CD14-positive monocyte (primary cell): ENCODE data around the gene SLC24A3. TPM values are rescaled to one million over a fixed set of nuclear protein-coding genes. Genes with fewer than 3 reads are reported as not detected.
"Not testable (repeated sequence)": the region's sequence is repeated elsewhere in the genome, so short reads cannot be mapped to it uniquely, and the experiment has no call there.

Experiments
- DNase-seq, 3 donors: peaks; one replicate each; pipeline ENCODE4 v3.0.0-alpha.2; 2011 to 2022
- H2AFZ ChIP-seq: 2 replicates; pipeline ENCODE4 v1.6.0; 2012; ENCODE audit warnings: mild to moderate bottlenecking, low read depth, low read length, inconsistent platforms; ENCODE audit not compliant: insufficient read depth, poor library complexity, severe bottlenecking
- H3K27ac ChIP-seq, 2 donors: 1 replicate in 1 of 2; 2 replicates in 1 of 2; pipeline ENCODE4 v1.5.1; 2012 to 2013; ENCODE audit warnings: low read length in 2 of 2, control low read depth in 1 of 2, inconsistent platforms in 1 of 2, low read depth in 1 of 2, mild to moderate bottlenecking in 1 of 2
- H3K27me3 ChIP-seq, 2 donors: one replicate each; pipeline versions ENCODE4 v1.6.0 to v1.6.1; 2011 to 2013; ENCODE audit warnings: low read length in 2 of 2; ENCODE audit not compliant: control insufficient read depth in 2 of 2, insufficient read depth in 2 of 2
- H3K36me3 ChIP-seq, 2 donors: replicated peaks in 1 of 2; 1 replicate in 1 of 2; 2 replicates in 1 of 2; pipeline versions ENCODE4 v1.5.1 to v1.6.1; 2012 to 2013; ENCODE audit warnings: low read length in 2 of 2, control low read depth in 1 of 2, inconsistent platforms in 1 of 2, mild to moderate bottlenecking in 1 of 2; ENCODE audit not compliant: insufficient read depth in 2 of 2, control insufficient read depth in 1 of 2
- H3K4me1 ChIP-seq, 2 donors: 1 replicate in 1 of 2; 2 replicates in 1 of 2; pipeline versions ENCODE4 v1.5.1 to v1.6.1; 2012 to 2013; ENCODE audit warnings: low read length in 2 of 2, control low read depth in 1 of 2, inconsistent platforms in 1 of 2, mild to moderate bottlenecking in 1 of 2, moderate library complexity in 1 of 2; ENCODE audit not compliant: insufficient read depth in 2 of 2, control insufficient read depth in 1 of 2
- H3K4me2 ChIP-seq: replicated peaks from 2 replicates; pipeline ENCODE3; 2012; ENCODE audit warnings: low read length, moderate library complexity, mild to moderate bottlenecking; ENCODE audit not compliant: poor library complexity, severe bottlenecking; ENCODE audit errors: extremely low read depth
- H3K4me3 ChIP-seq, 3 experiments: fragments of 200-600 bp in 1 of 3; sonication (generic) in 1 of 3; replicated peaks in 1 of 3; 1 replicate in 2 of 3; 2 replicates in 1 of 3; pipeline ENCODE4 v1.5.1; 2011 to 2013; ENCODE audit warnings: low read length in 3 of 3, mild to moderate bottlenecking in 3 of 3, control low read depth in 2 of 3, low read depth in 2 of 3, inconsistent platforms in 1 of 3, moderate library complexity in 1 of 3
- H3K79me2 ChIP-seq: 2 replicates; pipeline ENCODE4 v1.6.0; 2012; ENCODE audit warnings: mild to moderate bottlenecking, control low read depth, inconsistent platforms, low read length, moderate library complexity; ENCODE audit not compliant: insufficient read depth
- H3K9ac ChIP-seq: 2 replicates; pipeline ENCODE4 v1.6.0; 2017; ENCODE audit warnings: low read length, mild to moderate bottlenecking; ENCODE audit not compliant: insufficient read depth, poor library complexity, severe bottlenecking
- H3K9me3 ChIP-seq, 2 donors: replicated peaks in 1 of 2; 1 replicate in 1 of 2; 2 replicates in 1 of 2; pipeline versions ENCODE4 v1.5.1 to v1.6.1; 2012 to 2013; ENCODE audit warnings: low read length in 2 of 2, control low read depth in 1 of 2; ENCODE audit not compliant: control insufficient read depth in 1 of 2, insufficient read depth in 1 of 2
- H4K20me1 ChIP-seq: 2 replicates; pipeline ENCODE4 v1.6.0; 2012; ENCODE audit warnings: mild to moderate bottlenecking, low read length, control low read depth, moderate library complexity; ENCODE audit not compliant: insufficient read depth
- H3K27ac Mint-ChIP-seq, 7 donors: one replicate each; pipeline ENCODE4 v1.8.0; 2020; ENCODE audit warnings: mild to moderate bottlenecking in 7 of 7, mixed read lengths in 7 of 7, moderate library complexity in 6 of 7, inconsistent platforms in 2 of 7
- H3K27me3 Mint-ChIP-seq, 3 donors: one replicate each; pipeline ENCODE4 v1.8.0; 2021 to 2022; ENCODE audit warnings: low read depth in 3 of 3, mild to moderate bottlenecking in 3 of 3, mixed read lengths in 3 of 3, moderate library complexity in 3 of 3, inconsistent platforms in 1 of 3
- H3K36me3 Mint-ChIP-seq, 2 donors: one replicate each; pipeline ENCODE4 v1.8.0; 2020; ENCODE audit warnings: mixed read lengths in 2 of 2, inconsistent platforms in 1 of 2, mild to moderate bottlenecking in 1 of 2
- H3K4me1 Mint-ChIP-seq: one replicate; pipeline ENCODE4 v1.8.0; 2020; ENCODE audit warnings: mild to moderate bottlenecking, mixed read lengths
- H3K4me3 Mint-ChIP-seq, 2 donors: one replicate each; pipeline ENCODE4 v1.8.0; 2020; ENCODE audit warnings: mild to moderate bottlenecking in 2 of 2, mixed read lengths in 2 of 2, moderate library complexity in 1 of 2
- H3K9me3 Mint-ChIP-seq, 7 donors: one replicate each; pipeline ENCODE4 v1.8.0; 2020 to 2022; ENCODE audit warnings: mixed read lengths in 7 of 7, mild to moderate bottlenecking in 6 of 7, moderate library complexity in 6 of 7, inconsistent platforms in 2 of 7
- WGBS: methylation state at CpG from one replicate; pipeline ENCODE4 v1.1.5; 2013; ENCODE audit warnings: missing lambda C conversion rate; ENCODE audit not compliant: insufficient coverage; 5-methylcytosine and 5-hydroxymethylcytosine counted together
- intact Hi-C, 2 donors: fragments of 100-400 bp; cut with micrococcal nuclease; formaldehyde crosslinking; loops; one replicate each; pipeline versions ENCODE4 v1.15.0 to v1.15.1; 2023
- polyA plus RNA-seq, 3 donors: library from polyadenylated mRNA; depleted of rRNA in 1 of 3; unstranded in 2 of 3; stranded (reverse) in 1 of 3; fragments of 300-500 nt in 2 of 3; fragments of >200 nt in 1 of 3; fragmentation: Illumina TruSeq in 2 of 3; gene quantifications; 1 replicate in 2 of 3; 2 replicates in 1 of 3; pipeline ENCODE4 v1.2.3, GENCODE V29; 2012 to 2021
- TF ChIP-seq, protein P1 (sequence below): fragments of 200-600 bp; IDR thresholded peaks from one replicate; pipeline ENCODE4 v1.8.0; 2022; ENCODE audit warnings: antibody characterized with exemption, mild to moderate bottlenecking

The SLC24A3 gene
- polyA plus RNA-seq, 3 donors = 0.04 to 0.08 TPM; not detected in 1

DNA sequence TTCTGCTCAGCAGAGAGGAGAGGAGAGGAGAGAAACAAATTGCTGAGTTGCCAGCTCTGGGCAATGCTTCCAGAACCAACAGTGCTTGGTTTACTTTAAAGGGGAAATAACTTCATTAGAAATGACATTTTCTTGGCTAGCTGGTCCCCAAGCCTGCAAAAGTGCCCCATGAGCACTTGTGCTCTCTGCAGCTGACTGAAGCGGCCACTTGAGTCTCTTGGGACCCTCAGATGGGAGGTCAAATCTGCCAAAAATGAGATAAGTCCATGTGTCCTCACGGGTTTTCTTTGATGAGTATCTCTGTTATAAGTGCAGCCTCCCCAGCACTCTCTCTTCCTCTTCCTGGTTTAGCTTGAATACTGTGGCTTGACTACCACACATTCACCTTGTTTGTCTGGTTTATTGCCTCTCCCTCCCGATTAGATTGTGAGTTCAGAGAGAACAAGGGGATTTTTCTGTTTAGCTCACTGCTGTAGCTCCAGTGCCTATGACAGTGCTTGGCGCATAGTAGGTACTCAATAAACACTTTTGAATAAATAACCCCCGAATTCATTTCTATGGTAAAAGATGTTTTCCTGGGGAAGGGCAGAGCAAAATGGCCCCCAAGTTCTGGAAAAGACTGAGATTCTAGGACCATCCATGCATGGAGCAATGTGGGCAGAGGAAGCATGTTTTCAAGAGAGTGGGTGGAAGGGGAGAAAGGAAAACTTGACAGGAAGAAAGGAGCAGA lies 538.6 kb downstream of the SLC24A3 start:
- no peak overlapping the region for H3K9ac ChIP-seq
- H3K4me3 ChIP-seq = peak overlapping the region in 1 of 3 experiments; percentile 19
- WGBS = 13% methylated on average over 1 of the region's 5 CpGs
- no peaks in the 10 kb centered on the region for H4K20me1 ChIP-seq
- H2AFZ ChIP-seq = peak overlapping the region; percentile 72
- Mint-ChIP-seq H3K27me3 (peaks cover 3 to 9% (median 6%) of the 10 kb centered on the region in 3 donors), H3K36me3 (peaks cover 1% of the 10 kb centered on the region in 2 donors), H3K27ac (peak overlapping the region; percentile 23 to 89 (median 73)), H3K4me1 (peaks cover 12% of the 10 kb centered on the region), H3K4me3 (peak overlapping the region in 1 of 2 donors; percentile 73), H3K9me3 (peaks cover 0 to under 1% (median 0%) of the 10 kb centered on the region in 7 donors)
- H3K36me3 ChIP-seq = no peaks in the 10 kb centered on the region
- peak overlapping the region; percentile 18 to 58 for H3K27ac ChIP-seq
- H3K27me3 ChIP-seq = no peaks in the 10 kb centered on the region
- H3K4me2 ChIP-seq = peak overlapping the region; percentile 20
- TF ChIP-seq, protein P1, sequence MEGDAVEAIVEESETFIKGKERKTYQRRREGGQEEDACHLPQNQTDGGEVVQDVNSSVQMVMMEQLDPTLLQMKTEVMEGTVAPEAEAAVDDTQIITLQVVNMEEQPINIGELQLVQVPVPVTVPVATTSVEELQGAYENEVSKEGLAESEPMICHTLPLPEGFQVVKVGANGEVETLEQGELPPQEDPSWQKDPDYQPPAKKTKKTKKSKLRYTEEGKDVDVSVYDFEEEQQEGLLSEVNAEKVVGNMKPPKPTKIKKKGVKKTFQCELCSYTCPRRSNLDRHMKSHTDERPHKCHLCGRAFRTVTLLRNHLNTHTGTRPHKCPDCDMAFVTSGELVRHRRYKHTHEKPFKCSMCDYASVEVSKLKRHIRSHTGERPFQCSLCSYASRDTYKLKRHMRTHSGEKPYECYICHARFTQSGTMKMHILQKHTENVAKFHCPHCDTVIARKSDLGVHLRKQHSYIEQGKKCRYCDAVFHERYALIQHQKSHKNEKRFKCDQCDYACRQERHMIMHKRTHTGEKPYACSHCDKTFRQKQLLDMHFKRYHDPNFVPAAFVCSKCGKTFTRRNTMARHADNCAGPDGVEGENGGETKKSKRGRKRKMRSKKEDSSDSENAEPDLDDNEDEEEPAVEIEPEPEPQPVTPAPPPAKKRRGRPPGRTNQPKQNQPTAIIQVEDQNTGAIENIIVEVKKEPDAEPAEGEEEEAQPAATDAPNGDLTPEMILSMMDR = no peak
- DNase-seq = peak in 1 of 3 donors; percentile 23
- no peaks in the 10 kb centered on the region for H3K79me2 ChIP-seq
- intact Hi-C loops = no loop called here
- H3K4me1 ChIP-seq = peaks cover 10 to 11% of the 10 kb centered on the region in 2 donors
- H3K9me3 ChIP-seq = no peaks in the 10 kb centered on the region

DNA sequence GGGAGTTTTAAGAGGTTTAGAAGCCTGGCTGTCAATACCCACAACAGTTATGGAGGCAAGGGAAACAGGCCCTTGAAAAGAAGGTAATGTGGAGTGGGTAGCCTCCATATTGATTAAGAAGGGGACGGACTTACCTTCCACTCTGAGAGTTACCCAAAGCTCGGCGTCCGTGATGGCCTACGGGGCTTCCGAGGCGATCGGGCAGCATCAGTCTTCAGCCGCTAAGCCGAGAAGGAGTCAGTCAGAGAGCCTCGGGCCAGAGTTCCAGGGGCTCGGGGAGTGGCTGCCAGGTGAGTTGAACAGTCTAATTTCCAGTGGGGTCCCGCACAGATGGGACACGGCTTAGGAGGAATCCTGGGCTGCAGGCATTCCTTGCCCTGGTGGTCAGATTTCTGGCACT lies 541.8 kb downstream of the SLC24A3 start:
- DNase-seq, H3K4me3 Mint-ChIP-seq, H3K79me2 ChIP-seq, H3K27ac ChIP-seq, H3K27me3 ChIP-seq, H3K36me3 Mint-ChIP-seq, H3K27ac Mint-ChIP-seq, H3K9ac ChIP-seq, H2AFZ ChIP-seq, H3K36me3 ChIP-seq, H3K9me3 ChIP-seq, H3K4me2 ChIP-seq, H3K9me3 Mint-ChIP-seq, intact Hi-C loops, H3K4me3 ChIP-seq, H4K20me1 ChIP-seq: not testable (repeated sequence)
- Mint-ChIP-seq H3K4me1 (peaks cover 23% of the 10 kb centered on the region), H3K27me3 (peaks cover 3 to 14% (median 4%) of the 10 kb centered on the region in 3 donors)
- WGBS = 98% methylated on average over 10 of the region's 14 CpGs
- H3K4me1 ChIP-seq = peaks cover 25 to 29% of the 10 kb centered on the region in 2 donors
